Mesendoderm (in vitro differentiated cells): ENCODE measurements around the gene SOS1.

Experiments used
- DNase-seq: peaks from one replicate; pipeline ENCODE4 v3.0.0; 2013
- H2AK5ac ChIP-seq: 2 replicates; pipeline ENCODE4 v1.6.1; 2013; ENCODE audit warnings: low read length, inconsistent platforms
- H2BK120ac ChIP-seq: 2 replicates; pipeline ENCODE4 v1.6.1; 2013; ENCODE audit warnings: low read depth, mild to moderate bottlenecking, low read length, moderate library complexity, mixed read lengths
- H2BK15ac ChIP-seq: replicated peaks from 2 replicates; pipeline ENCODE4 v1.6.1; 2013; ENCODE audit warnings: low read depth, mild to moderate bottlenecking, moderate library complexity
- H2BK5ac ChIP-seq: 2 replicates; pipeline ENCODE4 v1.6.1; 2013; ENCODE audit warnings: low read length, inconsistent platforms
- H3K18ac ChIP-seq: 2 replicates; pipeline ENCODE4 v1.6.1; 2013; ENCODE audit warnings: mild to moderate bottlenecking, low read length, mixed read lengths
- H3K23ac ChIP-seq: one replicate; pipeline ENCODE4 v1.6.1; 2013; ENCODE audit warnings: low read length
- H3K27ac ChIP-seq: 2 replicates; pipeline ENCODE4 v1.5.1; 2013; ENCODE audit warnings: low read depth, mild to moderate bottlenecking, inconsistent platforms, low read length, moderate library complexity
- H3K27me3 ChIP-seq: 2 replicates; pipeline ENCODE4 v1.6.1; 2013; ENCODE audit warnings: low read length, control low read depth, mild to moderate bottlenecking, inconsistent platforms; ENCODE audit not compliant: insufficient read depth, poor library complexity
- H3K36me3 ChIP-seq: 2 replicates; pipeline ENCODE4 v1.6.1; 2013; ENCODE audit warnings: low read length, inconsistent platforms; ENCODE audit not compliant: control insufficient read depth, insufficient read depth
- H3K4ac ChIP-seq: one replicate; pipeline ENCODE4 v1.6.1; 2013; ENCODE audit warnings: low read depth, mild to moderate bottlenecking, low read length, moderate library complexity
- H3K4me1 ChIP-seq: 2 replicates; pipeline ENCODE4 v1.6.1; 2013; ENCODE audit warnings: low read depth, low read length, inconsistent platforms; ENCODE audit not compliant: control insufficient read depth
- H3K4me2 ChIP-seq: 2 replicates; pipeline ENCODE4 v1.6.1; 2013; ENCODE audit warnings: low read length
- H3K4me3 ChIP-seq: 2 replicates; pipeline ENCODE4 v1.5.1; 2013; ENCODE audit warnings: mild to moderate bottlenecking, low read length
- H3K56ac ChIP-seq: one replicate; pipeline ENCODE4 v1.6.1; 2013; ENCODE audit warnings: low read length
- H3K79me1 ChIP-seq: 2 replicates; pipeline ENCODE4 v1.6.1; 2013; ENCODE audit warnings: low read length, inconsistent platforms
- H3K79me2 ChIP-seq: 2 replicates; pipeline ENCODE4 v1.6.1; 2013; ENCODE audit warnings: mild to moderate bottlenecking, low read length; ENCODE audit not compliant: control insufficient read depth, insufficient read depth
- H3K9ac ChIP-seq: 2 replicates; pipeline ENCODE4 v1.6.1; 2013; ENCODE audit warnings: low read length, inconsistent platforms
- H4K5ac ChIP-seq: one replicate; pipeline ENCODE4 v1.6.1; 2013; ENCODE audit warnings: low read length
- H4K8ac ChIP-seq: one replicate; pipeline ENCODE4 v1.6.1; 2013; ENCODE audit warnings: low read depth, mild to moderate bottlenecking, control low read depth, low read length, moderate library complexity
- WGBS: extraction: QIAGEN DNeasy Blood & Tissue Kit; methylation state at CpG from one replicate; pipeline ENCODE4 v1.1.7; 2013; ENCODE audit warnings: low lambda C conversion rate, missing lambda C conversion rate; ENCODE audit not compliant: insufficient coverage; ENCODE audit errors: extremely low coverage; 5-methylcytosine and 5-hydroxymethylcytosine counted together

The SOS1 gene

GRCh38 chr2:39128919-39129391 is 8.1 kb upstream of the SOS1 start:
- no peak overlapping the region for H2BK120ac ChIP-seq
- no peak overlapping the region for H3K9ac ChIP-seq
- DNase-seq, result no peak
- H3K56ac ChIP-seq, result no peak overlapping the region
- no peak overlapping the region for H3K27ac ChIP-seq
- H3K4ac ChIP-seq, result no peak overlapping the region
- no peak overlapping the region for H3K23ac ChIP-seq
- H2BK5ac ChIP-seq, result no peak overlapping the region
- H3K79me1 ChIP-seq, result no peaks in the 10 kb centered on the region
- no peaks in the 10 kb centered on the region for H3K36me3 ChIP-seq
- H3K4me1 ChIP-seq, result no peaks in the 10 kb centered on the region
- no peak overlapping the region for H4K5ac ChIP-seq
- H2BK15ac ChIP-seq, result no peak overlapping the region
- H4K8ac ChIP-seq, result no peak overlapping the region
- no peak overlapping the region for H3K18ac ChIP-seq
- no peaks in the 10 kb centered on the region for H3K27me3 ChIP-seq
- no peak overlapping the region for H3K4me3 ChIP-seq
- WGBS, result no CpG with 5 or more reads among the region's 1 CpG
- H3K79me2 ChIP-seq, result no peaks in the 10 kb centered on the region
- H2AK5ac ChIP-seq, result no peak overlapping the region
- no peak overlapping the region for H3K4me2 ChIP-seq

GRCh38 chr2:39127973-39128372 is 7.1 kb upstream of the SOS1 start:
- WGBS, result no CpG with 5 or more reads among the region's 1 CpG

GRCh38 chr2:39124746-39125057 is 3.9 kb upstream of the SOS1 start:
- Histone ChIP-seq H3K27me3 (no peaks in the 10 kb centered on the region), H3K56ac (peak overlapping the region; percentile 92), H3K36me3 (no peaks in the 10 kb centered on the region), H3K23ac (peak overlapping the region; percentile 37), H3K4ac (peak overlapping the region; percentile 25), H2BK15ac (no peak overlapping the region), H3K4me1 (peaks cover 3% of the 10 kb centered on the region), H3K4me3 (peak overlapping the region; percentile 87), H3K4me2 (peak overlapping the region; percentile 75), H3K79me1 (no peaks in the 10 kb centered on the region), H4K5ac (no peak overlapping the region), H3K27ac (peak overlapping the region; percentile 35), H2AK5ac (no peak overlapping the region), H2BK5ac (peak overlapping the region; percentile 89), H3K9ac (peak overlapping the region; percentile 92), H4K8ac (no peak overlapping the region), H3K18ac (peak overlapping the region; percentile 10), H3K79me2 (peaks cover 2% of the 10 kb centered on the region), H2BK120ac (no peak overlapping the region)
- no peak for DNase-seq
- no CpG with 5 or more reads among the region's 10 CpGs for WGBS

More at GRCh38 chr2:39127973-39128372, 7.1 kb upstream of the SOS1 start:
- H3K79me2 ChIP-seq, result no peaks in the 10 kb centered on the region
- no peak overlapping the region for H2BK5ac ChIP-seq
- H4K5ac ChIP-seq, result no peak overlapping the region
- H4K8ac ChIP-seq, result no peak overlapping the region
- no peak overlapping the region for H2BK120ac ChIP-seq
- H3K4me3 ChIP-seq, result no peak overlapping the region
- H3K18ac ChIP-seq, result no peak overlapping the region
- H3K27ac ChIP-seq, result no peak overlapping the region
- DNase-seq, result no peak
- H3K23ac ChIP-seq, result no peak overlapping the region
- H3K79me1 ChIP-seq, result no peaks in the 10 kb centered on the region
- H3K56ac ChIP-seq, result no peak overlapping the region
- H3K36me3 ChIP-seq, result no peaks in the 10 kb centered on the region
- H3K27me3 ChIP-seq, result no peaks in the 10 kb centered on the region
- H2AK5ac ChIP-seq, result no peak overlapping the region
- no peaks in the 10 kb centered on the region for H3K4me1 ChIP-seq
- H3K4me2 ChIP-seq, result no peak overlapping the region
- H3K9ac ChIP-seq, result no peak overlapping the region
- no peak overlapping the region for H3K4ac ChIP-seq
- no peak overlapping the region for H2BK15ac ChIP-seq

- Histone ChIP-seq H3K4me3 (peak overlapping the region; percentile 93), H2AK5ac (no peak overlapping the region), H3K4ac (peak overlapping the region; percentile 64), H3K79me2 (peaks cover 5% of the 10 kb centered on the region), H2BK5ac (peak overlapping the region; percentile 89), H3K36me3 (no peaks in the 10 kb centered on the region), H3K56ac (peak overlapping the region; percentile 99), H3K4me1 (peaks cover 3% of the 10 kb centered on the region), H3K18ac (peak overlapping the region; percentile 10), H3K27me3 (no peaks in the 10 kb centered on the region), H3K23ac (peak overlapping the region; percentile 29), H2BK120ac (no peak overlapping the region), H2BK15ac (no peak overlapping the region), H3K79me1 (no peaks in the 10 kb centered on the region), H3K9ac (peak overlapping the region; percentile 93), H3K27ac (peak overlapping the region; percentile 82), H3K4me2 (peak overlapping the region; percentile 99), H4K5ac (peak overlapping the region; percentile 88), H4K8ac (peak overlapping the region; percentile 60)
- peak; percentile 99 for DNase-seq
- WGBS, result no CpG with 5 or more reads among the region's 58 CpGs
Measured at GRCh38 chr2:39124000-39124745, 3.3 kb upstream of the SOS1 start.

DNA sequence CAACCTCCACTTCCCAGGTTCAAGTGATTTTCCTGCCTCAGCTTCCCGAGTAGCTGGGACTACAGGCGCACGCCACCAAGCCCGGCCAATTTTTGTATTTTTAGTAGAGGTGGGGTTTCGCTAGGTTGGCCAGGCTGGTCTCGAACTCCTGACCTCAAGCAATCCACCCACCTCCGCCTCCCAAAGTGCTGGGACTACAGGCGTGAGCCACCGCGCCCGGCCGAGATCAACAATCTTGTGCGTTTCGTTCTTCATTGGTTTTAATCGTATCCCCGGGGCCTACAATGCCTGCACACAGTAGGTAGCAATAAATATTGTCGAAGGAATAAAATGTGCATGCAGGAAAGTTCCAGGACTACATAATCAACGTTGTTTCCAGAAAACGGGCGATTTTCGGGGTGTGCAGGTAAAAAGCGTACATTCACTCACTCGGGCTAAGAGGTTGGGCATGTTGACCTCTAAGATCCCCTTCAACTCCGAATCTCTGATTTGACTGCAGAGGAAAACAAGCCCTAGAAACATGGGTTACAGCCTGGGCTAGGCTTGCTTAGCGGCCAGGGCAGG is 2.7 kb upstream of the SOS1 start:
- H2AK5ac ChIP-seq, result peak overlapping the region; percentile 68
- no peak for DNase-seq
- peak overlapping the region; percentile 88 for H4K5ac ChIP-seq
- peak overlapping the region; percentile 93 for H3K9ac ChIP-seq
- H3K36me3 ChIP-seq, result no peaks in the 10 kb centered on the region
- peak overlapping the region; percentile 82 for H3K27ac ChIP-seq
- peak overlapping the region; percentile 64 for H3K4ac ChIP-seq
- H3K4me1 ChIP-seq, result peaks cover 5% of the 10 kb centered on the region
- peaks cover 11% of the 10 kb centered on the region for H3K79me2 ChIP-seq
- H4K8ac ChIP-seq, result peak overlapping the region; percentile 60
- H2BK120ac ChIP-seq, result no peak overlapping the region
- H3K4me2 ChIP-seq, result peak overlapping the region; percentile 99
- peak overlapping the region; percentile 29 for H3K23ac ChIP-seq
- H3K56ac ChIP-seq, result peak overlapping the region; percentile 99
- H2BK5ac ChIP-seq, result peak overlapping the region; percentile 89
- no peaks in the 10 kb centered on the region for H3K27me3 ChIP-seq
- H3K79me1 ChIP-seq, result peaks cover 2% of the 10 kb centered on the region
- H3K4me3 ChIP-seq, result peak overlapping the region; percentile 93
- no peak overlapping the region for H2BK15ac ChIP-seq
- peak overlapping the region; percentile 9 for H3K18ac ChIP-seq
- no CpG with 5 or more reads among the region's 25 CpGs for WGBS
